B cell (primary cell): ENCODE data around the gene SAMSN1.

Source experiments
- CTCF ChIP-seq: fragments of 200-600 bp; IDR thresholded peaks from one replicate; pipeline ENCODE4 v1.8.0; 2022; ENCODE audit warnings: antibody characterized with exemption, mild to moderate bottlenecking
- EZH2 ChIP-seq: IDR thresholded peaks from 2 replicates; pipeline ENCODE4 v1.6.1; 2012; ENCODE audit warnings: borderline replicate concordance, low read depth, mild to moderate bottlenecking, moderate library complexity, low read length; ENCODE audit not compliant: insufficient read depth, poor library complexity, severe bottlenecking

- TF ChIP-seq CTCF (no peak), EZH2 (no peak)
These were observed 18.1 kb downstream of the SAMSN1 start for GRCh38 chr21:14527696-14528652.
